C4-2B (cell line): ENCODE measurements around the gene ARID5B.

Experiments used
- ZFX ChIP-seq: fragments of 450-650 bp; IDR thresholded peaks from 2 replicates; pipeline ENCODE4 v1.6.1; 2017
- TF ChIP-seq, protein P1 (sequence below): fragments of 450-650 bp; conservative IDR thresholded peaks from 2 replicates; pipeline ENCODE4 v1.5.1; 2017; ENCODE audit warnings: mild to moderate bottlenecking

DNA sequence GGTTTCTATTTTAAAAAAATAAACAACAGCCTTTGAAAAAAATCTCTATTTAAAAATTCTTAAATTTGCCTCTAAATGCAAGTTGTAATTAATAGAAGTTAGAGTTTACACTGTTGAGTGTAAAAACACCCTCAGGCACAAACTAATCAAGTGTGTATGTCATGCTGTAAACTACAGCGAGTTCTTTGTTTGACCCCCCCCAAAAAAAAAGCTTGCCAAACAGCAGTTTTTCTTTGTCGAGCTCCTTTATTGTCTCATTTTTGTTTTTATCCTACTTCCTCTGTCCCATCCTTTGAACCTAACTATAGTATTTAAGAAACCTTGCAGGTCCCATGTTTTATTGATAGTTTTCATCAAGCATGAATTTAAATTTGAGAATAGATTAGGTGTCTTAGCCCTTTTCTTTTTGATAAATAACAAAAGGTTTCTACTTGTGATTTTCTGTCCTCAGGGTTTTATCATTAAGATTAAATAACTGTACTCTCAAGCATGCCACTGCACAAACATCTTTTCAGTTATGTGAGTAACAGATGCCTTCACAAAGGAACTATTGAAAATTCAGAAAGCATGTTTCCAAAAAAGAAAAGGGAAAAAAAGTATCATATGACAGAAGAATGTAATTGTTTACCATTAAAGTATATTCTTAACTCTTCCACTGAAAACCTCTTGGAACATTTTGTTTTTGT is 176.0 kb downstream of the ARID5B start:
- TF ChIP-seq, protein P1, sequence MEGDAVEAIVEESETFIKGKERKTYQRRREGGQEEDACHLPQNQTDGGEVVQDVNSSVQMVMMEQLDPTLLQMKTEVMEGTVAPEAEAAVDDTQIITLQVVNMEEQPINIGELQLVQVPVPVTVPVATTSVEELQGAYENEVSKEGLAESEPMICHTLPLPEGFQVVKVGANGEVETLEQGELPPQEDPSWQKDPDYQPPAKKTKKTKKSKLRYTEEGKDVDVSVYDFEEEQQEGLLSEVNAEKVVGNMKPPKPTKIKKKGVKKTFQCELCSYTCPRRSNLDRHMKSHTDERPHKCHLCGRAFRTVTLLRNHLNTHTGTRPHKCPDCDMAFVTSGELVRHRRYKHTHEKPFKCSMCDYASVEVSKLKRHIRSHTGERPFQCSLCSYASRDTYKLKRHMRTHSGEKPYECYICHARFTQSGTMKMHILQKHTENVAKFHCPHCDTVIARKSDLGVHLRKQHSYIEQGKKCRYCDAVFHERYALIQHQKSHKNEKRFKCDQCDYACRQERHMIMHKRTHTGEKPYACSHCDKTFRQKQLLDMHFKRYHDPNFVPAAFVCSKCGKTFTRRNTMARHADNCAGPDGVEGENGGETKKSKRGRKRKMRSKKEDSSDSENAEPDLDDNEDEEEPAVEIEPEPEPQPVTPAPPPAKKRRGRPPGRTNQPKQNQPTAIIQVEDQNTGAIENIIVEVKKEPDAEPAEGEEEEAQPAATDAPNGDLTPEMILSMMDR, result no peak
- no peak for TF ChIP-seq ZFX
